Endometrium (tissue), 2 donors: ENCODE data around the gene SCP2.

ENCODE experiments used
- FAIRE-seq: peaks from 2 replicates; lab custom pipeline; 2012; peaks lifted over from hg19 to GRCh38; lab: Jason Lieb, UNC
- donor health status: control.
- donor health status: control.

SCP2 gene

GRCh38 chr1:53082826-53083455 is 155.9 kb downstream of the SCP2 start:
- no peak for FAIRE-seq

- FAIRE-seq = no peak
Measured at GRCh38 chr1:53083636-53084588, 156.8 kb downstream of the SCP2 start.

DNA sequence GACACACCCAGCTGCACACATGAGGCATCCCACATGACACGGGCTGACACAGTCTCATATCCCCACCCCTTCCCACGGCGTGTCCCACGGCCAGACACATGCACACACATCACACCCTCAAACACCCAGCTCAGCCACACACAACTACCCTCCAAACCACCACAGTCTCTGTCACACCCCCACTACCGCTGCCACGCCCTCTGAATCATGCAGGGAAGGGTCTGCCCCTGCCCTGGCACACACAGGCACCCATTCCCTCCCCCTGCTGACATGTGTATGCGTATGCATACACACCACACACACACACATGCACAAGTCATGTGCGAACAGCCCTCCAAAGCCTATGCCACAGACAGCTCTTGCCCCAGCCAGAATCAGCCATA is 157.5 kb downstream of the SCP2 start:
- FAIRE-seq = no peak

DNA sequence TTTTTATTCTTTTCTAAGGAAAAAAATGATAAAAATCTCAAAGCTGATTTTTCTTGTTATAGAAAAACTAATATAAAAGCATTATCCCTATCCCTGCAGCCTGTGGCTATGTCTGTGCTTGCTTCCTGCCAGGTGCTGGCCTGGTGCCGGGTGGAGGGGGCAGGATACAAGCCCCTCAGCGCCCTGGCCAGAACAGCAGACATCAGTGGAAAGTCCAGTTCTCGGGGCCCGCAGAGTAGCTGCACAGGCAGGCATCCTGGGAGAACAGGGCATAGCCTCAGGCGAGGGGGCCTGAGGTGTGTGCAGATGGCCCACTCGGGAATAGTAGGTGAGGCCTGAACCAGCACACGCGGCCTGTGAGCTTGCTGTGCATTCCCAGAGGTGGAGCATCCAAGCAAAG is 158.3 kb downstream of the SCP2 start:
- no peak for FAIRE-seq

DNA sequence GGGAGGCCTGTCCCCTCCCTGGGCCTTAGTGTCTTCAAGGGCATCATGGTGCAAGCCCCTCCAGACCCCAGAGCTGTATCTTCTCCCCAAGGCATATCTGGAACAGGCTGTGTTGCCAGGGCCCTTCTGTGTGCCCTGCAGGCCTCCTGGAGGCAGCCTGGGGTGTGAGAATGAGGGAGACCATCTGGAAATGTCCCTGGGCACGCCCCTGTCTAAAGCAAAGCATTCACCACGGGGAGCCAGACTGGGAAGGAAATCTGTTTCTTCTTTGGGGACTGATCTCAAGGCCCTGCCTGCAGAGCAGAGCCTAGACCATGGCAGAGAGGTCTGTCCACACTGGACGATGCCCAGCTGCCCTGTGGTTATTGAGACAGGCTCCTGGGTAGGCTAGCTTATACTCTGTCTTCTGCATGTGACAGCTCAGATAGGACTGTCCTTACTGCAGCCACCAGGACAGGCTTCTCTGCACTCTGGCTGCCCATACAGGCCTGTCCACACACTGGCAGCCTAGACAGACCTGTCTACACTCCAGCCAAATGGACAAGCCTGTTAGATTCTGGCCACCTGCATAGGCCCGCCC is 159.5 kb downstream of the SCP2 start:
- FAIRE-seq = no peak

DNA sequence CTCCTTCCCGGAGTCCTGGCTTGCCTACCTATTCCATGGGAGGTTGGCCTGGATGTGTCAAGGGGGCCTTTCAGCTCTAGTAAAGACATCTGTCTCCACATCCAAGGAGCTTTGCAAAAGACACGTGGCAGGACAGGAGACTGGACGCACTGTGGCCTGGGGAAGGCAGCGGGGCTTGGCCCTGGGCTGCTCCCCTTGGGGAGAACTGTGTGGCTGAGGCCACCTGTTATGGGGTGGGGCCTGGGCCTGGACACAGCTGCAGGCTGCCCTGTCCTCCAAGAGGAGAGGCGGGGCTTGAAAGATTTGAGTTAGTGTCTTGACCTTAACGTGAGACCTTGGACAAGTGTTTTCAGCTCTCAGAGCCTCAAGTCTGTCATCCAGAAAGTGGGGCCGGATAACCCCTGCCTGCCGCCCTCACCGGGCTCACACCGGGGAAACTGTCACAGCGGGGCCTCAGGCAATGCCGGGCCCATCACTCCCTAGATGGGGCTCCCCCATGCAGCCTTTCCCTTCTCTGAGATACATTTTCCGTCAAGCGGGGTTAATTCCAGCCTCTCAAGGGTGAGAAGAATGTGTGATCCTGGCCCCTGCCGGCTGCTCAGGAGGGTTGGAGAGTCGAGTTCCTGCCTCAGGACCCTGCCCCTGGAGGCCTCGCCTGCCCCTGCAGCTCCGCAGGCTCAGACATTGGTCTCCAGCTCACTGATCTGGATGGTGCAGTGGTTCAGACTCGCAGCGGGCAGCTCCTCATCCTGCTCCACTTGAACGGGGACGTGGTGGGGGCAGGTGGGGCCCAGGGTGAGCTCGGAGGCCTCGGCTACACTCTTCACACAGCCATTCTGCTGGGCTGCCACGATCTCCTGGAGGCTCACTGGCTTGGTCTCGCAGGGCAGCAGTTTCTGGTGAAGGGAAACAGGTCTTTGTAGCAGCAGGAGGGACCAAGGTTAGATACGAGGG is 160.5 kb downstream of the SCP2 start:
- no peak for FAIRE-seq

DNA sequence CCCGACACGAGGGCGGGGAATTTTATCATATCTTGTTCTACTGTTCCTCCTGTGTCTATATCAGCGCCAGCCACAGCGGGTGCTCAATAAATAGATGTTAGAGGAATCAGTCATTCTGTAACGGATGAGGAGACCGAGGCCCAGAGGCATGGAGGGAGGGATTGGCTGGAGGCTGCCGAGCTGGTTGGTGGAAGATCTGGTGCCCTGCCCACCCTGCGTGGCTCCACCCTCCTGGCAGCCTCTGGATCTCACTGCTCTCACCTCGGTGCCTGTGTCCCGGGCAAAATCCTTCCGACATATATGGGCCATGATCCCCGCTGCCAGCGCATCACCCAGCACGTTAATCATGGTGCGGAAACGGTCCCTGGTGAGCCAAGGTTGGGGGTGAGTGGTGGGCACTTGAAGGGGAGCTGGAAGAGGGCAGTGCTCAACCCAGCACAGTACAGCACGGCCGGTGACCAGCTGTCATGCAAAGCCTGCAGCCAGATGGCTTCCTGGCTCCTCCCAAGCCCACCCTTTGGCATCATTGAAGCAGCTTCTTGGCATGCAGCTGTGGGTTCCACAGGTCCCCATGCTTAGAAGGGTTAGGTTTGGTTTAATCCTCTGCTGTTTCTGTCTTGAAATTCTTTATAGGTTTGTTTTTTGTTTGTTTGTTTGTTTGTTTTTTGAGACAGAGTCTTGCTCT is 161.7 kb downstream of the SCP2 start:
- FAIRE-seq = no peak

- no peak for FAIRE-seq
Measured at GRCh38 chr1:53089478-53090226, 162.6 kb downstream of the SCP2 start.

GRCh38 chr1:53090227-53091147 is 163.4 kb downstream of the SCP2 start:
- FAIRE-seq = no peak

- no peak for FAIRE-seq
Measured at GRCh38 chr1:53091841-53092645, 165.0 kb downstream of the SCP2 start.

- FAIRE-seq = no peak
Measured at GRCh38 chr1:53092659-53093450, 165.8 kb downstream of the SCP2 start.

- no peak for FAIRE-seq
Measured at GRCh38 chr1:53093451-53093754, 166.3 kb downstream of the SCP2 start.

- FAIRE-seq = no peak
Measured at GRCh38 chr1:53093778-53094532, 166.9 kb downstream of the SCP2 start.

DNA sequence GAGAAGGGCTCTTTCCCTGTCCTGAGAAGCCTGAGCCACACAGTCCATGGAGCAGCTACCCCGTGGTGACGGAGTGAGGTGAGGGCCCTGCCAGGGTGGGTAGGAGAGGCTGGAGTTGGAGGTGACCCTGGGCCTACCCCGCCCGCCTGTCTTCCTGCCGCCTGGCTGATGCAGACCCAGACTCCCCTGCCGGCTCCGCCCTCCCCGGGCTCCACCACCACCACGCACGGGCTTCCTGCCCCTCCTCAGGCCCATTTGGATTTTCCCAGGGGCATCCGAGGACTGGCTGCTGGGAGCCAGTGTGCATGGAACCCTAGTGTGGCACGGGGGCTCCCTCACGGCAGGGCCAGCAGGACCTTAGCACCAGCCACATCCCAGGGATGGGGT is 167.4 kb downstream of the SCP2 start:
- FAIRE-seq = no peak
